IMR-90 (cell line): ENCODE results near the gene EDN2. TPM values are rescaled to one million over a fixed set of nuclear protein-coding genes. Genes with fewer than 3 reads are reported as not detected.

Experiments
- ATAC-seq: fragments of 200-7000 bp; cut with Tn5 transposase; 2 replicates; pipeline ENCODE4 v1.9.1; 2020; ENCODE audit warnings: low read depth, mild to moderate bottlenecking, moderate library complexity
- BruUV-seq: library from RNA; stranded (reverse); fragments of 400-500 nt; replicated peaks from 2 replicates; lab custom pipeline; 2021; lab: Mats Ljungman, UMichigan
- CTCF ChIA-PET: fragments of 300-600 bp; formaldehyde crosslinking; extraction: SDS; loops from one replicate; lab custom pipeline; 2021; ENCODE audit warnings: antibody characterized with exemption; lab: Yijun Ruan, JAX
- POLR2A ChIA-PET: fragments of 300-600 bp; sonication (Branson Sonifier 250); formaldehyde crosslinking; loops from one replicate; lab custom pipeline; 2022; ENCODE audit warnings: antibody characterized with exemption; ENCODE audit not compliant: unreplicated experiment; lab: Charles Lee
- DNase-seq: peaks from one replicate; pipeline ENCODE4 v3.0.0; 2013
- H2AFZ ChIP-seq: replicated peaks from 2 replicates; pipeline ENCODE3; 2013; ENCODE audit warnings: low read length, mild to moderate bottlenecking; ENCODE audit not compliant: poor library complexity
- H2AK5ac ChIP-seq: 2 replicates; pipeline ENCODE4 v1.6.1; 2013; ENCODE audit warnings: low read depth, low read length, inconsistent platforms
- H2AK9ac ChIP-seq: replicated peaks from 2 replicates; pipeline ENCODE3; 2013; ENCODE audit warnings: mild to moderate bottlenecking, low read depth, low read length, moderate library complexity; ENCODE audit not compliant: poor library complexity
- H2BK120ac ChIP-seq: 2 replicates; pipeline ENCODE4 v1.6.1; 2013; ENCODE audit warnings: low read depth, low read length, inconsistent platforms
- H2BK15ac ChIP-seq: 3 replicates; pipeline ENCODE4 v1.6.1; 2013; ENCODE audit warnings: low read depth, low read length, inconsistent platforms
- H2BK20ac ChIP-seq: 2 replicates; pipeline ENCODE4 v1.6.1; 2013; ENCODE audit warnings: low read depth, mild to moderate bottlenecking, inconsistent platforms, low read length, moderate library complexity
- H2BK5ac ChIP-seq: 2 replicates; pipeline ENCODE4 v1.6.1; 2013; ENCODE audit warnings: mild to moderate bottlenecking, low read depth, low read length, inconsistent platforms; ENCODE audit not compliant: poor library complexity, severe bottlenecking
- H3K14ac ChIP-seq: replicated peaks from 2 replicates; pipeline ENCODE4 v1.6.1; 2013; ENCODE audit warnings: low read depth, low read length, inconsistent platforms
- H3K18ac ChIP-seq: 2 replicates; pipeline ENCODE4 v1.6.1; 2013; ENCODE audit warnings: low read depth, low read length, control low read depth
- H3K23ac ChIP-seq: 2 replicates; pipeline ENCODE4 v1.6.1; 2013; ENCODE audit warnings: low read depth, low read length, inconsistent platforms
- H3K27ac ChIP-seq: 2 replicates; pipeline ENCODE4 v1.5.1; 2013; ENCODE audit warnings: mild to moderate bottlenecking, control low read depth, low read length; ENCODE audit not compliant: insufficient read depth
- H3K27me3 ChIP-seq: 2 replicates; pipeline ENCODE4 v1.6.1; 2013; ENCODE audit warnings: low read length; ENCODE audit not compliant: control insufficient read depth, insufficient read depth
- H3K36me3 ChIP-seq: 2 replicates; pipeline ENCODE4 v1.6.1; 2013; ENCODE audit warnings: low read length, mixed read lengths; ENCODE audit not compliant: control insufficient read depth, insufficient read depth
- H3K4ac ChIP-seq: 2 replicates; pipeline ENCODE4 v1.6.1; 2013; ENCODE audit warnings: low read depth, low read length, inconsistent platforms
- H3K4me1 ChIP-seq: 2 replicates; pipeline ENCODE4 v1.6.1; 2013; ENCODE audit warnings: low read length, mixed read lengths; ENCODE audit not compliant: control insufficient read depth, insufficient read depth
- H3K4me2 ChIP-seq: 2 replicates; pipeline ENCODE4 v1.6.1; 2013; ENCODE audit warnings: low read depth, mild to moderate bottlenecking, control low read depth, low read length, moderate library complexity
- H3K4me3 ChIP-seq: 2 replicates; pipeline ENCODE4 v1.5.1; 2013; ENCODE audit warnings: low read depth, mild to moderate bottlenecking, control low read depth, low read length, moderate library complexity; ENCODE audit not compliant: insufficient read depth
- H3K56ac ChIP-seq: 2 replicates; pipeline ENCODE4 v1.6.1; 2013; ENCODE audit warnings: low read length, inconsistent platforms; ENCODE audit not compliant: insufficient read depth; ENCODE audit errors: extremely low read depth
- H3K79me1 ChIP-seq, 2 experiments: 2 replicates each; pipeline ENCODE4 v1.6.1; 2013; ENCODE audit warnings: low read length in 2 of 2, inconsistent platforms in 1 of 2, low read depth in 1 of 2
- H3K9ac ChIP-seq: 2 replicates; pipeline ENCODE4 v1.6.1; 2013; ENCODE audit warnings: low read depth, low read length, control low read depth
- H3K9me1 ChIP-seq: 2 replicates; pipeline ENCODE4 v1.6.1; 2013; ENCODE audit warnings: low read length, inconsistent platforms; ENCODE audit not compliant: insufficient read depth
- H3K9me3 ChIP-seq: 2 replicates; pipeline ENCODE4 v1.6.1; 2013; ENCODE audit warnings: low read length; ENCODE audit not compliant: control insufficient read depth, insufficient read depth
- H4K20me1 ChIP-seq: 2 replicates; pipeline ENCODE4 v1.6.1; 2013; ENCODE audit warnings: low read length, inconsistent platforms; ENCODE audit not compliant: insufficient read depth
- H4K5ac ChIP-seq: 2 replicates; pipeline ENCODE4 v1.6.1; 2013; ENCODE audit warnings: mild to moderate bottlenecking, low read depth, low read length, control low read depth
- H4K8ac ChIP-seq, 2 experiments: 2 replicates each; pipeline ENCODE4 v1.6.1; 2013; ENCODE audit warnings: low read depth in 2 of 2, low read length in 2 of 2, control low read depth in 1 of 2, inconsistent platforms in 1 of 2
- H4K91ac ChIP-seq: 2 replicates; pipeline ENCODE4 v1.6.1; 2013; ENCODE audit warnings: low read depth, low read length, inconsistent platforms; ENCODE audit not compliant: insufficient read depth
- BHLHE40 ChIP-seq: fragments of 150-350 bp; IDR thresholded peaks from 2 replicates; pipeline ENCODE4 v1.6.1; 2016; ENCODE audit warnings: mild to moderate bottlenecking, low read depth, low read length
- CEBPB ChIP-seq: IDR thresholded peaks from 2 replicates; pipeline ENCODE4 v1.6.1; 2012; ENCODE audit warnings: low read depth, low read length, improper control_type of control experiment
- CTCF ChIP-seq: conservative IDR thresholded peaks from 2 replicates; pipeline ENCODE4 v1.5.1; 2012; ENCODE audit warnings: mild to moderate bottlenecking, low read depth, low read length, improper control_type of control experiment
- FOS ChIP-seq: fragments of 150-350 bp; IDR thresholded peaks from 2 replicates; pipeline ENCODE4 v1.6.1; 2016; ENCODE audit warnings: low read depth, low read length
- MXI1 ChIP-seq: IDR thresholded peaks from 2 replicates; pipeline ENCODE4 v1.6.1; 2012; ENCODE audit warnings: low read depth, mild to moderate bottlenecking, low read length, moderate library complexity, borderline replicate concordance
- RAD21 ChIP-seq: IDR thresholded peaks from 2 replicates; pipeline ENCODE4 v1.6.1; 2012; ENCODE audit warnings: low read length, improper control_type of control experiment
- RCOR1 ChIP-seq: IDR thresholded peaks from 2 replicates; pipeline ENCODE4 v1.6.1; 2012; ENCODE audit warnings: mild to moderate bottlenecking, low read length, improper control_type of control experiment; ENCODE audit not compliant: insufficient replicate concordance
- RFX5 ChIP-seq: IDR thresholded peaks from 2 replicates; pipeline ENCODE4 v1.8.0; 2012; ENCODE audit warnings: low read depth, mild to moderate bottlenecking, low read length, moderate library complexity
- USF2 ChIP-seq: fragments of 150-350 bp; IDR thresholded peaks from 2 replicates; pipeline ENCODE4 v1.6.1; 2017; ENCODE audit warnings: mild to moderate bottlenecking, antibody characterized with exemption, low read length, low read depth
- WGBS, 2 experiments: methylation state at CpG; one replicate each; pipeline versions ENCODE4 v1.1.5 to v1.1.7; 2013; ENCODE audit warnings: missing lambda C conversion rate in 2 of 2; ENCODE audit not compliant: insufficient read length in 1 of 2; ENCODE audit errors: extremely low coverage in 2 of 2; 5-methylcytosine and 5-hydroxymethylcytosine counted together
- dilution Hi-C: fragments of 300-500 bp; cut with HindIII; formaldehyde crosslinking; loops from one replicate; pipeline ENCODE4 v1.14.3; 2018; ENCODE audit warnings: low sequenced_read_pairs; ENCODE audit not compliant: unreplicated experiment
- in situ Hi-C: fragments of 300-500 bp; cut with MboI; formaldehyde crosslinking; loops from 3 replicates; pipeline ENCODE4 v1.14.3; 2019; ENCODE audit warnings: low sequenced_read_pairs, inconsistent platforms, mixed read lengths
- intact Hi-C: fragments of 100-400 bp; cut with micrococcal nuclease; formaldehyde crosslinking; loops from 2 replicates; pipeline ENCODE4 v1.10.0; 2022
- polyA plus RNA-seq, 3 experiments: library from polyadenylated mRNA; depleted of rRNA; stranded (reverse); fragments of >200 nt; gene quantifications; 2 replicates each; pipeline ENCODE4 v1.2.3, GENCODE V29; 2012; ENCODE audit warnings: low replicate concordance in 1 of 3
- total RNA-seq: library from RNA; depleted of rRNA; stranded (reverse); fragments of >200 nt; gene quantifications from 2 replicates; pipeline ENCODE4 v1.2.3, GENCODE V29; 2012
- TF ChIP-seq, protein P1 (sequence below): fragments of 150-350 bp; IDR thresholded peaks from 2 replicates; pipeline ENCODE4 v1.6.1; 2016; ENCODE audit warnings: low read depth, mild to moderate bottlenecking, low read length, moderate library complexity, borderline replicate concordance

The EDN2 gene
- total and polyA plus RNA-seq, 2 of the 4 experiments (the other 2 are of a cell fraction): 0.27 TPM; not detected in 1

GRCh38 chr1:41511239-41511540, 26.7 kb upstream of the EDN2 start:
- WGBS, 2 experiments: 95% methylated on average over 7 of the region's 7 CpGs; no CpG with 5 or more reads in 1 of the 2 experiments
- Histone ChIP-seq H3K9me3 (no peaks in the 10 kb centered on the region), H2BK5ac (no peak overlapping the region), H3K79me1 (no peaks in the 10 kb centered on the region), H3K9ac (no peak overlapping the region), H2BK120ac (no peak overlapping the region), H3K23ac (no peak overlapping the region), H3K27ac (no peak overlapping the region), H3K4me1 (peaks cover 3% of the 10 kb centered on the region; the same call in 1 of the 2 replicates), H3K4ac (no peak overlapping the region), H2AK9ac (no peak overlapping the region), H4K8ac (no peak overlapping the region), H3K4me2 (no peak overlapping the region), H4K20me1 (no peaks in the 10 kb centered on the region), H2AFZ (no peak overlapping the region), H3K36me3 (no peaks in the 10 kb centered on the region), H3K9me1 (peaks cover 4% of the 10 kb centered on the region; the same call in 1 of the 2 replicates), H3K14ac (no peak overlapping the region), H2AK5ac (no peak overlapping the region), H3K18ac (no peak overlapping the region), H2BK15ac (no peak overlapping the region), H4K91ac (no peak overlapping the region), H3K4me3 (no peak overlapping the region), H4K5ac (no peak overlapping the region), H3K27me3 (no peaks in the 10 kb centered on the region; the same call in 1 of the 2 replicates), H3K56ac (no peak overlapping the region), H2BK20ac (no peak overlapping the region)
- ATAC-seq (no peak), DNase-seq (no peak)
- BruUV-seq: no TSS peak
- TF ChIP-seq RFX5 (no peak), MXI1 (no peak), USF2 (no peak), BHLHE40 (no peak), RAD21 (no peak), RCOR1 (no peak), CEBPB (no peak), CTCF (no peak), FOS (no peak)
- TF ChIP-seq, protein P1, sequence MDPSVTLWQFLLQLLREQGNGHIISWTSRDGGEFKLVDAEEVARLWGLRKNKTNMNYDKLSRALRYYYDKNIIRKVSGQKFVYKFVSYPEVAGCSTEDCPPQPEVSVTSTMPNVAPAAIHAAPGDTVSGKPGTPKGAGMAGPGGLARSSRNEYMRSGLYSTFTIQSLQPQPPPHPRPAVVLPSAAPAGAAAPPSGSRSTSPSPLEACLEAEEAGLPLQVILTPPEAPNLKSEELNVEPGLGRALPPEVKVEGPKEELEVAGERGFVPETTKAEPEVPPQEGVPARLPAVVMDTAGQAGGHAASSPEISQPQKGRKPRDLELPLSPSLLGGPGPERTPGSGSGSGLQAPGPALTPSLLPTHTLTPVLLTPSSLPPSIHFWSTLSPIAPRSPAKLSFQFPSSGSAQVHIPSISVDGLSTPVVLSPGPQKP: no peak
- ChIA-PET POLR2A (no interaction called here), CTCF (no interaction called here)
- in situ Hi-C loops (no loop called here), dilution Hi-C loops (no loop called here), intact Hi-C loops (no loop called here)
